ENCODE data around the gene DUOX2.

Gene DUOX2

DNA sequence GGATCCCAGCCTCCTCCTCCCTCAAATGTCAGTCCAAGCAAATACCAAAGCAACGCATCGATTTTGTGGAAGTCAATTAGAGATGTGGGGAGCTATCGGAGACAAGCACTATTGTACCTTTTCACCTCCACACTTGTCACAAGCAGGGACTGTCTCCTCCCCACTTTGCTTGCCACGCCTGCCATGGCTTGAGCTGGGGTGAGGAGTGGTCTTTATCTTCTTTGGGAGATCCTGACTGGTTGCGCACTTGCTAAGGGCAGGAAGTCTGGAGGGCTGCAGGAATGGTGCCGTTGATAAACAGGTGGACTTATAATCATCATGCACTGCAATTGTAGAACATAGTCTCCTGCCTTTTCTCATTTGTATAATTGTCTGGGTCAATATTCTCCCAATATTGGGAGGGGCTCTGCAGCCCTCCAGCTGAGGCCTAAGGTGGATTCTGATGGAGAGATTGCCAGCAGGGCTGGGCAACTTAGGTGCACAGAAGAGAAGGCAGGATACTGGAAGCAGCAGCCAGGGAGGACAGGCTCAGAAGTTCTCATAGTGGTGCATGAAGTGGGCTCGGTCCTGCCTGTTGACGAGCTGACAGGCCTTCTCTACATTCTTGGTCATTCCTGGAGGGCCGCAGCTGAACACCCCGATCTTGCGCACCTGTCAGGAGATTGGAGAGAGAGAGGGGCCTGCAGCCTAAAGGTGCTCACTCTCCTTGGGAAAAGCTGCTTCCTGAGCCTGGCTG is 20.2 kb downstream of the DUOX2 start:
- DNase-seq (ENCODE audit: extremely low read depth, insufficient read length): no peak
- H3K4me3 ChIP-seq (replicated peaks; ENCODE audit: low read depth, low read length): no peak overlapping the region
- H3K36me3 ChIP-seq (ENCODE audit: control insufficient read depth, insufficient read depth, low read length): no peaks in the 10 kb centered on the region
- TF ChIP-seq, protein P1, sequence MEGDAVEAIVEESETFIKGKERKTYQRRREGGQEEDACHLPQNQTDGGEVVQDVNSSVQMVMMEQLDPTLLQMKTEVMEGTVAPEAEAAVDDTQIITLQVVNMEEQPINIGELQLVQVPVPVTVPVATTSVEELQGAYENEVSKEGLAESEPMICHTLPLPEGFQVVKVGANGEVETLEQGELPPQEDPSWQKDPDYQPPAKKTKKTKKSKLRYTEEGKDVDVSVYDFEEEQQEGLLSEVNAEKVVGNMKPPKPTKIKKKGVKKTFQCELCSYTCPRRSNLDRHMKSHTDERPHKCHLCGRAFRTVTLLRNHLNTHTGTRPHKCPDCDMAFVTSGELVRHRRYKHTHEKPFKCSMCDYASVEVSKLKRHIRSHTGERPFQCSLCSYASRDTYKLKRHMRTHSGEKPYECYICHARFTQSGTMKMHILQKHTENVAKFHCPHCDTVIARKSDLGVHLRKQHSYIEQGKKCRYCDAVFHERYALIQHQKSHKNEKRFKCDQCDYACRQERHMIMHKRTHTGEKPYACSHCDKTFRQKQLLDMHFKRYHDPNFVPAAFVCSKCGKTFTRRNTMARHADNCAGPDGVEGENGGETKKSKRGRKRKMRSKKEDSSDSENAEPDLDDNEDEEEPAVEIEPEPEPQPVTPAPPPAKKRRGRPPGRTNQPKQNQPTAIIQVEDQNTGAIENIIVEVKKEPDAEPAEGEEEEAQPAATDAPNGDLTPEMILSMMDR (IDR thresholded peaks at IDR 0.05; ENCODE audit: insufficient read depth, low read length, poor library complexity, severe bottlenecking): no peak
- peaks cover 2% of the 10 kb centered on the region for H3K27me3 ChIP-seq (replicated peaks; ENCODE audit: control insufficient read depth, insufficient read depth, low read length)

GRCh38 chr15:45093013-45093412 is 21.0 kb downstream of the DUOX2 start:
- TF ChIP-seq, protein P1 (IDR thresholded peaks at IDR 0.05; ENCODE audit: insufficient read depth, low read length, poor library complexity, severe bottlenecking): no peak
- H3K4me3 ChIP-seq (replicated peaks; ENCODE audit: low read depth, low read length): no peak overlapping the region

GRCh38 chr15:45091576-45091975 is 22.4 kb downstream of the DUOX2 start:
- Histone ChIP-seq H3K4me3 (replicated peaks; ENCODE audit: low read depth, low read length) (no peak overlapping the region), H3K36me3 (ENCODE audit: control insufficient read depth, insufficient read depth, low read length) (no peaks in the 10 kb centered on the region), H3K27me3 (replicated peaks; ENCODE audit: control insufficient read depth, insufficient read depth, low read length) (peaks cover 2% of the 10 kb centered on the region)
- TF ChIP-seq, protein P1 (IDR thresholded peaks at IDR 0.05; ENCODE audit: insufficient read depth, low read length, poor library complexity, severe bottlenecking): no peak
- no peak for DNase-seq (ENCODE audit: extremely low read depth, insufficient read length)

More at GRCh38 chr15:45093013-45093412, 21.0 kb downstream of the DUOX2 start:
- Histone ChIP-seq H3K27me3 (replicated peaks; ENCODE audit: control insufficient read depth, insufficient read depth, low read length) (peaks cover 2% of the 10 kb centered on the region), H3K36me3 (ENCODE audit: control insufficient read depth, insufficient read depth, low read length) (no peaks in the 10 kb centered on the region)
- DNase-seq (ENCODE audit: extremely low read depth, insufficient read length): no peak

- TF ChIP-seq, protein P1 (IDR thresholded peaks at IDR 0.05; ENCODE audit: insufficient read depth, low read length, poor library complexity, severe bottlenecking): no peak
- no peak for DNase-seq (ENCODE audit: extremely low read depth, insufficient read length)
- Histone ChIP-seq H3K4me3 (replicated peaks; ENCODE audit: low read depth, low read length) (no peak overlapping the region), H3K36me3 (ENCODE audit: control insufficient read depth, insufficient read depth, low read length) (no peaks in the 10 kb centered on the region), H3K27me3 (replicated peaks; ENCODE audit: control insufficient read depth, insufficient read depth, low read length) (peaks cover 2% of the 10 kb centered on the region)
These were observed 22.8 kb downstream of the DUOX2 start for GRCh38 chr15:45091161-45091560.

DNA sequence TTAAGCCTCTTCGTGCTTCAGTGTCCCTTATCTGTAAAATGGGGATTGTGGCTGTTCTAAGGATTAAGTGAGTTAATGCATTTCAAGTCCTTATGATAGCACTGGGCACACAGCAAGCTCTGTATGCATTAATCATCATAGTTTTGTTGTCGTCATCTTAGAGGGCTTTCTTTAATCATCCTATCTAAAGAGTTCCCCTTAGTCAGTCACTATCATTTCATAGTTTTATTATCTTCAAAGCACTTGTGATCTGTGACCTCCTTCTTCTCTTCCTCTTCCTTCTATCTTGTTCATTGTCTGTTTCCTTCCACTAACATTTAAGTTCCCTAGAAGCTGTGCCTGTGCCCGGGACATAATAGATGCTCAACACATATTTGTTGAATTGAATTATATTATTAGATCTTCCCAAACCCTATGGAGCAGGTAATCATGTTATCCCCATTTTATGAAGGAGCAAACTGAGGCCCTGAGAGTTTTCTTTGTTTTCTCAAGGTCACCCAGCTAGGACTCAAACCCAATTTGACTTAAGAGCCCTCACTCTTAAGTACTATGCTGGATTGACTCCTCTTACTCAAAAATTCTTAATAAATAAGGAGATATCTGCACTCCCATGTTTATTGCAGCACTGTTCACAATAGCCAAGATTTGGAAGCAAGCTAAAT is 24.1 kb downstream of the DUOX2 start:
- H3K27me3 ChIP-seq (replicated peaks; ENCODE audit: control insufficient read depth, insufficient read depth, low read length): peaks cover 2% of the 10 kb centered on the region
- DNase-seq (ENCODE audit: extremely low read depth, insufficient read length): no peak
- H3K36me3 ChIP-seq (ENCODE audit: control insufficient read depth, insufficient read depth, low read length): no peaks in the 10 kb centered on the region
- TF ChIP-seq, protein P1 (IDR thresholded peaks at IDR 0.05; ENCODE audit: insufficient read depth, low read length, poor library complexity, severe bottlenecking): no peak
- H3K4me3 ChIP-seq (replicated peaks; ENCODE audit: low read depth, low read length): no peak overlapping the region
